IMR-90 (cell line): ENCODE measurements around the gene CENPF. TPM values are rescaled to one million over a fixed set of nuclear protein-coding genes. Genes with fewer than 3 reads are reported as not detected.

Experiments
- ATAC-seq: fragments of 200-7000 bp; cut with Tn5 transposase; 2 replicates; pipeline ENCODE4 v1.9.1; 2020; ENCODE audit warnings: low read depth, mild to moderate bottlenecking, moderate library complexity
- BruUV-seq: library from RNA; stranded (reverse); fragments of 400-500 nt; replicated peaks from 2 replicates; lab custom pipeline; 2021; lab: Mats Ljungman, UMichigan
- CTCF ChIA-PET: fragments of 300-600 bp; formaldehyde crosslinking; extraction: SDS; loops from one replicate; lab custom pipeline; 2021; ENCODE audit warnings: antibody characterized with exemption; lab: Yijun Ruan, JAX
- POLR2A ChIA-PET: fragments of 300-600 bp; sonication (Branson Sonifier 250); formaldehyde crosslinking; loops from one replicate; lab custom pipeline; 2022; ENCODE audit warnings: antibody characterized with exemption; ENCODE audit not compliant: unreplicated experiment; lab: Charles Lee
- DNase-seq: peaks from one replicate; pipeline ENCODE4 v3.0.0; 2013
- H2AFZ ChIP-seq: replicated peaks from 2 replicates; pipeline ENCODE3; 2013; ENCODE audit warnings: low read length, mild to moderate bottlenecking; ENCODE audit not compliant: poor library complexity
- H2AK5ac ChIP-seq: 2 replicates; pipeline ENCODE4 v1.6.1; 2013; ENCODE audit warnings: low read depth, low read length, inconsistent platforms
- H2AK9ac ChIP-seq: replicated peaks from 2 replicates; pipeline ENCODE3; 2013; ENCODE audit warnings: mild to moderate bottlenecking, low read depth, low read length, moderate library complexity; ENCODE audit not compliant: poor library complexity
- H2BK120ac ChIP-seq: 2 replicates; pipeline ENCODE4 v1.6.1; 2013; ENCODE audit warnings: low read depth, low read length, inconsistent platforms
- H2BK15ac ChIP-seq: 3 replicates; pipeline ENCODE4 v1.6.1; 2013; ENCODE audit warnings: low read depth, low read length, inconsistent platforms
- H2BK20ac ChIP-seq: 2 replicates; pipeline ENCODE4 v1.6.1; 2013; ENCODE audit warnings: low read depth, mild to moderate bottlenecking, inconsistent platforms, low read length, moderate library complexity
- H2BK5ac ChIP-seq: 2 replicates; pipeline ENCODE4 v1.6.1; 2013; ENCODE audit warnings: mild to moderate bottlenecking, low read depth, low read length, inconsistent platforms; ENCODE audit not compliant: poor library complexity, severe bottlenecking
- H3K14ac ChIP-seq: replicated peaks from 2 replicates; pipeline ENCODE4 v1.6.1; 2013; ENCODE audit warnings: low read depth, low read length, inconsistent platforms
- H3K18ac ChIP-seq: 2 replicates; pipeline ENCODE4 v1.6.1; 2013; ENCODE audit warnings: low read depth, low read length, control low read depth
- H3K23ac ChIP-seq: 2 replicates; pipeline ENCODE4 v1.6.1; 2013; ENCODE audit warnings: low read depth, low read length, inconsistent platforms
- H3K27ac ChIP-seq: 2 replicates; pipeline ENCODE4 v1.5.1; 2013; ENCODE audit warnings: mild to moderate bottlenecking, control low read depth, low read length; ENCODE audit not compliant: insufficient read depth
- H3K27me3 ChIP-seq: 2 replicates; pipeline ENCODE4 v1.6.1; 2013; ENCODE audit warnings: low read length; ENCODE audit not compliant: control insufficient read depth, insufficient read depth
- H3K36me3 ChIP-seq: 2 replicates; pipeline ENCODE4 v1.6.1; 2013; ENCODE audit warnings: low read length, mixed read lengths; ENCODE audit not compliant: control insufficient read depth, insufficient read depth
- H3K4ac ChIP-seq: 2 replicates; pipeline ENCODE4 v1.6.1; 2013; ENCODE audit warnings: low read depth, low read length, inconsistent platforms
- H3K4me1 ChIP-seq: 2 replicates; pipeline ENCODE4 v1.6.1; 2013; ENCODE audit warnings: low read length, mixed read lengths; ENCODE audit not compliant: control insufficient read depth, insufficient read depth
- H3K4me2 ChIP-seq: 2 replicates; pipeline ENCODE4 v1.6.1; 2013; ENCODE audit warnings: low read depth, mild to moderate bottlenecking, control low read depth, low read length, moderate library complexity
- H3K4me3 ChIP-seq: 2 replicates; pipeline ENCODE4 v1.5.1; 2013; ENCODE audit warnings: low read depth, mild to moderate bottlenecking, control low read depth, low read length, moderate library complexity; ENCODE audit not compliant: insufficient read depth
- H3K56ac ChIP-seq: 2 replicates; pipeline ENCODE4 v1.6.1; 2013; ENCODE audit warnings: low read length, inconsistent platforms; ENCODE audit not compliant: insufficient read depth; ENCODE audit errors: extremely low read depth
- H3K79me1 ChIP-seq, 2 experiments: 2 replicates each; pipeline ENCODE4 v1.6.1; 2013; ENCODE audit warnings: low read length in 2 of 2, inconsistent platforms in 1 of 2, low read depth in 1 of 2
- H3K9ac ChIP-seq: 2 replicates; pipeline ENCODE4 v1.6.1; 2013; ENCODE audit warnings: low read depth, low read length, control low read depth
- H3K9me1 ChIP-seq: 2 replicates; pipeline ENCODE4 v1.6.1; 2013; ENCODE audit warnings: low read length, inconsistent platforms; ENCODE audit not compliant: insufficient read depth
- H3K9me3 ChIP-seq: 2 replicates; pipeline ENCODE4 v1.6.1; 2013; ENCODE audit warnings: low read length; ENCODE audit not compliant: control insufficient read depth, insufficient read depth
- H4K20me1 ChIP-seq: 2 replicates; pipeline ENCODE4 v1.6.1; 2013; ENCODE audit warnings: low read length, inconsistent platforms; ENCODE audit not compliant: insufficient read depth
- H4K5ac ChIP-seq: 2 replicates; pipeline ENCODE4 v1.6.1; 2013; ENCODE audit warnings: mild to moderate bottlenecking, low read depth, low read length, control low read depth
- H4K8ac ChIP-seq, 2 experiments: 2 replicates each; pipeline ENCODE4 v1.6.1; 2013; ENCODE audit warnings: low read depth in 2 of 2, low read length in 2 of 2, control low read depth in 1 of 2, inconsistent platforms in 1 of 2
- H4K91ac ChIP-seq: 2 replicates; pipeline ENCODE4 v1.6.1; 2013; ENCODE audit warnings: low read depth, low read length, inconsistent platforms; ENCODE audit not compliant: insufficient read depth
- CEBPB ChIP-seq: IDR thresholded peaks from 2 replicates; pipeline ENCODE4 v1.6.1; 2012; ENCODE audit warnings: low read depth, low read length, improper control_type of control experiment
- CHD1 ChIP-seq: IDR thresholded peaks from 2 replicates; pipeline ENCODE4 v1.6.1; 2012; ENCODE audit warnings: low read depth, low read length, improper control_type of control experiment
- MAFK ChIP-seq: IDR thresholded peaks from 2 replicates; pipeline ENCODE4 v1.6.1; 2012; ENCODE audit warnings: low read depth, low read length, improper control_type of control experiment
- RAD21 ChIP-seq: IDR thresholded peaks from 2 replicates; pipeline ENCODE4 v1.6.1; 2012; ENCODE audit warnings: low read length, improper control_type of control experiment
- RCOR1 ChIP-seq: IDR thresholded peaks from 2 replicates; pipeline ENCODE4 v1.6.1; 2012; ENCODE audit warnings: mild to moderate bottlenecking, low read length, improper control_type of control experiment; ENCODE audit not compliant: insufficient replicate concordance
- USF2 ChIP-seq: fragments of 150-350 bp; IDR thresholded peaks from 2 replicates; pipeline ENCODE4 v1.6.1; 2017; ENCODE audit warnings: mild to moderate bottlenecking, antibody characterized with exemption, low read length, low read depth
- WGBS, 2 experiments: methylation state at CpG; one replicate each; pipeline versions ENCODE4 v1.1.5 to v1.1.7; 2013; ENCODE audit warnings: missing lambda C conversion rate in 2 of 2; ENCODE audit not compliant: insufficient read length in 1 of 2; ENCODE audit errors: extremely low coverage in 2 of 2; 5-methylcytosine and 5-hydroxymethylcytosine counted together
- dilution Hi-C: fragments of 300-500 bp; cut with HindIII; formaldehyde crosslinking; loops from one replicate; pipeline ENCODE4 v1.14.3; 2018; ENCODE audit warnings: low sequenced_read_pairs; ENCODE audit not compliant: unreplicated experiment
- in situ Hi-C: fragments of 300-500 bp; cut with MboI; formaldehyde crosslinking; loops from 3 replicates; pipeline ENCODE4 v1.14.3; 2019; ENCODE audit warnings: low sequenced_read_pairs, inconsistent platforms, mixed read lengths
- intact Hi-C: fragments of 100-400 bp; cut with micrococcal nuclease; formaldehyde crosslinking; loops from 2 replicates; pipeline ENCODE4 v1.10.0; 2022
- polyA plus RNA-seq, 3 experiments: library from polyadenylated mRNA; depleted of rRNA; stranded (reverse); fragments of >200 nt; gene quantifications; 2 replicates each; pipeline ENCODE4 v1.2.3, GENCODE V29; 2012; ENCODE audit warnings: low replicate concordance in 1 of 3
- total RNA-seq: library from RNA; depleted of rRNA; stranded (reverse); fragments of >200 nt; gene quantifications from 2 replicates; pipeline ENCODE4 v1.2.3, GENCODE V29; 2012

Gene CENPF
- total and polyA plus RNA-seq, 2 of the 4 experiments (the other 2 are of a cell fraction): 20.9 to 51.8 TPM

DNA sequence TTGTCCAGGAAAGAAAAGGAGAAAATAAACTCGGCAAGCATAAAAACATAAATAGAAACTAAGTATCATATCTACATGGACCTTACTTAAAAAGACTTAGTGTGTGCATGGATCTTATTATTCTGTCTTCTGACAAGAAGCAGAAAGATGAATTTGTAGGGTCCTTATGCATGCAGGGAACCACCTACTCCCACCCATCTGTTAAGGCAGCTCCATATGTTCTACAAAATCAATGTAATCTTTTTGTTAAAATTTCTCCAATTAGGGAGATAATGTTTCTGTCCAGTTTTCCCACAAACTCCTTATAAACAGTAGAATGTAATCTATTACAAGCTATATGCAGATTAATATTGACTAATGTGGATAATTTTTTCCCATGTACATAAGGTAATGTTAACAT lies 37.7 kb upstream of the CENPF start:
- Histone ChIP-seq H2BK20ac (peak overlapping the region; percentile 47; the same call in 1 of the 2 replicates), H2AK9ac (no peak overlapping the region), H3K4me3 (no peak overlapping the region), H3K9me1 (peaks cover 7% of the 10 kb centered on the region), H4K5ac (no peak overlapping the region), H2AK5ac (no peak overlapping the region), H3K4me1 (peaks cover 10% of the 10 kb centered on the region), H4K8ac (no peak overlapping the region), H3K27ac (no peak overlapping the region), H3K4ac (peak overlapping the region; percentile 60; the same call in 1 of the 2 replicates), H3K56ac (no peak overlapping the region), H3K4me2 (no peak overlapping the region), H3K23ac (no peak overlapping the region), H4K91ac (no peak overlapping the region), H3K18ac (no peak overlapping the region), H3K9me3 (no peaks in the 10 kb centered on the region), H4K20me1 (no peaks in the 10 kb centered on the region), H2BK15ac (peak overlapping the region; percentile 48; the same call in 1 of the 3 replicates), H2AFZ (no peak overlapping the region), H3K14ac (no peak overlapping the region), H3K36me3 (no peaks in the 10 kb centered on the region), H2BK120ac (no peak overlapping the region), H3K27me3 (no peaks in the 10 kb centered on the region), H3K9ac (no peak overlapping the region), H3K79me1 (peaks cover 0 to 11% of the 10 kb centered on the region in 2 experiments; a peak in 2 of 4 replicates), H2BK5ac (no peak overlapping the region)
- TF ChIP-seq RAD21 (no peak), CEBPB (no peak), RCOR1 (no peak), USF2 (no peak), MAFK (no peak), CHD1 (no peak)
- no TSS peak for BruUV-seq
- no peak for DNase-seq
- in situ Hi-C loops: no loop called here
- ChIA-PET POLR2A (interaction anchor here (0.6 kb wide), 1 partner anchor 384 kb away, joined by 3 read pairs; no protein-coding TSS in a partner anchor), CTCF (interaction anchor here (0.9 kb wide), 1 partner anchor 16 kb away, joined by 3 read pairs; no protein-coding TSS in a partner anchor)
- dilution Hi-C loops: no loop called here
- no CpG with 5 or more reads among the region's 1 CpG for WGBS, 2 experiments
- intact Hi-C loops: no loop called here
- no peak for ATAC-seq
